ENCODE measurements around the gene ABCC5. TPM values are rescaled to one million over a fixed set of nuclear protein-coding genes. Genes with fewer than 3 reads are reported as not detected.

The ABCC5 gene
- polyA plus RNA-seq, 3 donors: 51.8 to 79.4 (median 62.3) TPM

GRCh38 chr3:183930086-183930485, 87.6 kb downstream of the ABCC5 start:
- DNase-seq: no peak

- no peak for DNase-seq
Observed at GRCh38 chr3:183927059-183927458, 90.6 kb downstream of the ABCC5 start.

DNA sequence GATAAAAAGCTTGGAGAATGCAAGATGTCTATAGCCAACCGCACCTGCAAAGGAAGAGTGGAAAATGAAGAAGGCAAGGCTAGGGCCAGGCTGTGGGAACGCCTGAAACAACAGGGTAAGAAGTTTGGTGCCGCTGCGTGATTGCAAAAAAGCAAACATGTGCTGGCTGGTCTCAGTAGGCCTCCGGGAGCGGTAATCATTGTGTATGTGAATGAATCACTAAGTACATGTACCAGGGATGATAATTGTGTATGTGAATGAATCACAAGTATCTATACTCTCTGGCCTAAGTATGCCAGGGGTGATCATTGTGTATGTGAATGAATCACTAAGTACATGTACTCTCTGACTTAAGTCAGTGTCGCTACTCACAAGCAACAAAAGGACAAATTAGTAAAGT, 92.7 kb downstream of the ABCC5 start:
- DNase-seq: no peak

- DNase-seq: no peak
Observed at GRCh38 chr3:183924543-183924942, 93.1 kb downstream of the ABCC5 start.

DNA sequence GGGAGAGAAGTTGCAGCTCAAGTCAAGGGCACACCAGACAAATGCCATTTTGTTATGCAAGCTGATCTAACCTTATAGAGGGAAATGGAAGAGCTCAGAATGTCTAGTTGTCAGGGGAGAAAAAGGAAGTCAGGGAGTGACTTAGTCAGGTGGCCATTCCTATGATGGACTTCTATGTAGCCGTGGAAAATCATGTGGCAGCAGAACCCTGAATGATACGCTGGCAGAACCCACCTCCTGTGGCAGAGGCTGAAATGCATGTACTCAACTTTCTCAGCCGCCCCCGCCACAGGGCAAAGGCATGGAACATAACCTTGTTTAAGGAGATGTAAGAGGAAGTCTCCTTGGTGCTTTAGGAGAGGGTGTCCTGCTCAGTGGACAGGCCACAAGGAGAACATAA, 95.3 kb downstream of the ABCC5 start:
- DNase-seq: no peak

DNA sequence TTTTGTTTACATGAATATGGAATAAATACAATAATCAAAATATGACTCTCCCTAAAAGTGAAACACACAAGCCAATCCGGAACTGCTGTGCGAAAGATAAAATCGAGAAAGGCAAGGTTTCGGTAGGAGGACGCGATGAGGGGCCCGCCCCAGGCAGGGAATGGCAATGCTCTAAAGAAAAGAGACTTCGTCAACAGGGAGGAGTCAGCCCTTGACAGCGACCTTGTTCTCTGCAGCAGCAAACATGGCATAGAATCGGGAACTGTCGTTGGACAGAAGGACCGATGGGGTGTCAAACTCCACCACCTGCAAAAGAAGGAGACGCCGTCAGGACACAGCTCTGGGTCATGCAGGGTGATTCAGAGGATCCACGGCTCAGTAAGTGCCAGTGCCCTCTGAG, 96.6 kb downstream of the ABCC5 start:
- no peak for DNase-seq

- DNase-seq: no peak
Observed at GRCh38 chr3:183920416-183920815, 97.3 kb downstream of the ABCC5 start.

DNA sequence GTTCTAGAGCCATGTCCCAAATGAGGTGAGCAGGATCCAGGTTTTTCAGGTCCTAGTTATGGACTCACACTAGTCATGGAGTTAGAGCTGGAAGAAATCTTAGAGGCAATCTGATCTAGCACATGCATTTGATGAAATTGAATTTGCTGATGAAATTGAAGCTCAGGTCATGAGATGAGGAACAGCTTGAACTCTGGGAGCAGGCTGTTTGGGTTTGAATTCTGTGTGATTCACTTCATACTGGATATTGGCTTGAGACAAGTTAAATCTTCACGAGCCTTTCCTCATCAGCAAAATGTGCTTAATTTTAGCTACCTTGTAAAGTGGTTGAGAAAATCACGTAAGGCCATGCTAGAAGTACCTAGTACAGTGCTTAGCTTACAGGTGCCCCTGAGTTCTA, 99.5 kb downstream of the ABCC5 start:
- DNase-seq: no peak

GRCh38 chr3:183917776-183918175, 99.9 kb downstream of the ABCC5 start:
- no peak for DNase-seq

GRCh38 chr3:183914856-183915255, 102.8 kb downstream of the ABCC5 start:
- DNase-seq: no peak

GRCh38 chr3:183913580-183913920, 104.1 kb downstream of the ABCC5 start:
- DNase-seq: no peak

GRCh38 chr3:183912895-183913579, 104.6 kb downstream of the ABCC5 start:
- DNase-seq: no peak

DNA sequence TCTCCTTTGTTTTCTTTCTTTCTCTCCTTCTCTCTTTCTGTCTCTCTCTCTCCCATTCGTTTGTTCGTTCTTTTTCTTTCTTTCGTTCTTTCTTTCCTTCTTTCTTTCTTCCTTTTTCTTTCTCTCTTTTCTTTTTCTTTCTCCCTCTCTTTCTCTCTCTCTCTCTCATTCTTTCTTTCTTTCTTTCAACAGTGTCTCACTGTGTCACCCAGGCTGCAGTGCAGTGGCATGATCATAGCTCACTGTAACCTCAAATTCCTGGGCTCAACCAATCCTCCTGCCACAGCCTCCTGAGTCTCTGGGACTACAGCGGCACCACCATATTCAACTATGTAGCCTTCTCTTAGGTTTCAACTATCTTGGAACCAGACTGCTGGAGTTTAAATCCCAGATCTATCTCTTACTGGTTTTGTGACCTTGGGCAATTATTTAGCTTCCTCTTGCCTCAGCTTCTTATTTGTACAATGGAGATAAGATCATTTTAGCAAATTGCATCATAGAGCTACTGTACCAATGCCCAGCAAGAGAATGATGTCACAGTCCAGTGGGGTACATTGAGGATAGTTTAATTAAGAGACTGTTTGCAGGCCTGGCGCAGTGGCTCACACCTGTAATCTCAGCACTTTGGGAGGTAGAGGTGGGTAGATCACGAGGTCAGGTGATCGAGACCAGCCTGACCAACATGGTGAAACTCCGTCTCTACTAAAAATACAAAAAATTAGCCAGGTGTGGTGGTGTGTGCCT, 105.7 kb downstream of the ABCC5 start:
- DNase-seq: no peak

DNA sequence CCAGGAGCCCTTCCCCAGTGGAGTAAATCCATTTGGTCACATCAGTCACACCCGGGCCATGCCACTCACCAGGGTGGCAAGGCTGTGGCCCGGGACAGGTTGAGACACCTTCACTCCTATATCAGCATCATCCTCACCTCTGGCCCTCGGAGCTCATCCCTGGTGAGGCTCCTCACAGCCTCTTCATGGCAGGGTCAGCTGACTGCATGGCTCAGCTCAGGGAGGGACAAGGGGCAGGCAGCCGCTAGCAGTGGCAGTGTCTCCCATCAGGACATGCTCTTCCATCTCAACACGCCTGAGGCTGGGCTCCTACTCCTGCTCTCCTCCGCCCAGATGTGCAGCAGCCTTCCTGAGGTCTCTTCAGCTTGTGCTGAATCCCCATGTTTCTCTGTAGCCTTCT, 106.6 kb downstream of the ABCC5 start:
- no peak for DNase-seq

DNA sequence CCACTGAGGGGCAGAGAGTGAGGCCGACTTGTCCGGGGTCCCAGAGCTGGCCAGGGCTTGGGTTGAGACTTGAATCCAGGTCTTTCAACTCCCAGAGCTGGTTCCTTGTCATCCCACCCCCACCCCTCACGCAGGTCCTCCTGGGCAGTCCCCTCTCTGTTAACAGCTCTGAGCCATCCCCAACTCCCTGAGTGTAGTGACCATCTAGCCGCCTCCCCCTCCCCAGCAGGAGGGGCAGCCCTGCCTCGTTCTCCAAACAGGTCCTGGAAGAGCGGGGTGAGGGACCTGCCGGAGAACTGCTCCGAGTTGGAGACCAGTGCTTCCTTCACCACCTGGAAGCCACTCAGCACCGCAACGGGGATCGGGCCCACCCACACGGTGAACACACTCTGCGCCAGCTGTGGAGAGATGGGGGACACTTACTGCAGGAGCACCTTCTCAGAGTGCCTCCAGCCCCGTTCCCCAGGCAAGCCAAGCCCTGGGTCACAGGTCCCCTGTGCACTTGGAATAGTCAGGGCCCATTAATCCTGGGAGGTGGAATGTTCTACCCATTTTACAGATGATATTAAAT, 108.6 kb downstream of the ABCC5 start:
- DNase-seq: no peak

DNA sequence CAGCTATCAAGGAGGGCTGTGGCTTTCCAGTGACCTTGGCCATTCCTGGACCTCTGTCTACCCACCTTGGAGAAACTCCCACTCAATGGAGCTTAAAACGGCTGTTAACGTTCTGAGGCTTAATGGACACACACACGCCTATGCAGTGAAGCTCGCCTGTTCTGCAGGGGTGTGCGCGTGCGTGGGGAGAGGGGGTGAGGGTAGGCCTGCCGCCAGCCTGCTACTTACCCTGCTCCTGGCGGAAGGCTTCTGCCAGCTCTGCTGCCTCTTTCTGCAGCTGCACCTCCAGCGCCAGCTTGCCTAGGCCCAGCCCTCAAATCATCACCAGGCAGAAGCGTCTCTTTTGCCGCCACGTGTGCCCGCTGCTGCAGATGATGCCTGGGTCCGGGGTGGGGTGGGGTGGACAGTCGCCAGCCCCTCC, 109.8 kb downstream of the ABCC5 start:
- no peak for DNase-seq

DNA sequence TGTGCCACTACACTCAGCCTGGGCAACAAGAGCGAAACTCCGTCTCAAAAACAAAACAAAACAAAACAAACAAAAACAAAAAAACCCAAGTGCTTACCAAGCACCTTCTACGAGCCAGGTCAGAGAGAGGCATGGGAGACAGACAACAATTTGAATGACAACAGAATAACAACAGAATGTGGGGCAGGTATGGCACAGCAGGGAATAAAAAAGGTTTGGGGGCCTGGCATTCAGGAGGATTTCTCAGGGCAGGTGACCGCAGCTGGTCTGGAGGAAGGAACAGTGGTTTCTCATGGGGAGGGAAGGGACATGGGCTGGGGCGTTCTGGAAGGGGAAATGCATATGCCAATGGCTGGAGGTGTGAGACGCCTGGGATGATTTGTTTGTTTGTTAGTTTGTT, 110.5 kb downstream of the ABCC5 start:
- DNase-seq: no peak

GRCh38 chr3:183906234-183906921, 111.3 kb downstream of the ABCC5 start:
- DNase-seq: no peak

- no peak for DNase-seq
Observed at GRCh38 chr3:183904833-183905780, 112.6 kb downstream of the ABCC5 start.

- no peak for DNase-seq
Observed at GRCh38 chr3:183898028-183898431, 119.7 kb downstream of the ABCC5 start.

DNA sequence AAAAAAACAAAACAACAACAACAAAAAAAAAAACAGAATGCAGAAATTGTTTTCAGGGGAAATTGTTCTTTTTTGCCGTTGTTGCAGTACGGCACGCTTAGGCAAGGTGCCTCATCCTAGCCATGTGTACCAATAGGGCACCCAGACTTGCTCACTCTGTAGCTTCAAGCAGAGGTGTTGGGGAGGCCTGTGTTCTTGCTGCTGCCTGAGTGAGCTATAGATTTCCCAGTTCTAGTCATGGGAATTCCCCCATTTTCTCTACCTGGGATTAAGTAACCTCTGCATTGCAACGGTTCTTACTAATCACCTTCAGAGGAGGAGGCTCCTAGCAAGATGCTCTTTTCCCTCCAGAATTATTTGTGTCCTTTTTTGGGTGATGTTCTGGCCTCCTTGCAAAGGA, 120.1 kb downstream of the ABCC5 start:
- DNase-seq: no peak

GRCh38 chr3:183896610-183897009, 121.1 kb downstream of the ABCC5 start:
- no peak for DNase-seq

Data from renal pelvis (tissue), 4 donors.